OCI-LY3 (cell line): ENCODE measurements around the gene CST4.
"Not testable (repeated sequence)": the region's sequence is repeated elsewhere in the genome, so short reads cannot be mapped to it uniquely, and the experiment has no call there.

Experiments
- EZH2phosphoT487 ChIP-seq: fragments of 200-600 bp; shearing (Covaris generic); IDR thresholded peaks from 2 replicates; pipeline ENCODE4 v1.6.1; 2018; ENCODE audit warnings: antibody characterized with exemption, mixed run types, low read depth
- TF ChIP-seq, protein P1 (sequence below): fragments of 200-600, 300-600 bp; sonication (generic); IDR thresholded peaks from 2 replicates; pipeline ENCODE4 v1.5.1; 2014; ENCODE audit warnings: antibody characterized with exemption, low read length, low read depth

DNA sequence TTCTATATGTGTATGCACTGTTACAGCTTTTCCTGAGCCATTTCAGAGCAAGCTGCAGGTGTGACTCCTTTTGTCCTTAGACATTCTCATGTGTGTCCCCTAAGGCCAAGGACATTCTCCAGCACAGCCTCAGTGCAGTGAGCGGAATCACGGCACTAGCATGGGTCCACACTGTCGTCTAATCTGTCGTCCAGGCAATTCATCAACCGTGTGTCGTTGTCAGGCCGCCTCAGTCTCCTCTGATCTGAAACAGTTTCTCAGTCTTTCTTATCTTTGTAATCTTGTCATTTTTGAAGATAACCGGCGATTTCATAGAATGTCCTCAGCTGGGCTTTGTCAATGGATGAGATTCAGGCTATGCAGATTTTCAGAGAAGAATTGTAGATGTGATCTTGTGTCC, 30.5 kb upstream of the CST4 start:
- TF ChIP-seq, protein P1, sequence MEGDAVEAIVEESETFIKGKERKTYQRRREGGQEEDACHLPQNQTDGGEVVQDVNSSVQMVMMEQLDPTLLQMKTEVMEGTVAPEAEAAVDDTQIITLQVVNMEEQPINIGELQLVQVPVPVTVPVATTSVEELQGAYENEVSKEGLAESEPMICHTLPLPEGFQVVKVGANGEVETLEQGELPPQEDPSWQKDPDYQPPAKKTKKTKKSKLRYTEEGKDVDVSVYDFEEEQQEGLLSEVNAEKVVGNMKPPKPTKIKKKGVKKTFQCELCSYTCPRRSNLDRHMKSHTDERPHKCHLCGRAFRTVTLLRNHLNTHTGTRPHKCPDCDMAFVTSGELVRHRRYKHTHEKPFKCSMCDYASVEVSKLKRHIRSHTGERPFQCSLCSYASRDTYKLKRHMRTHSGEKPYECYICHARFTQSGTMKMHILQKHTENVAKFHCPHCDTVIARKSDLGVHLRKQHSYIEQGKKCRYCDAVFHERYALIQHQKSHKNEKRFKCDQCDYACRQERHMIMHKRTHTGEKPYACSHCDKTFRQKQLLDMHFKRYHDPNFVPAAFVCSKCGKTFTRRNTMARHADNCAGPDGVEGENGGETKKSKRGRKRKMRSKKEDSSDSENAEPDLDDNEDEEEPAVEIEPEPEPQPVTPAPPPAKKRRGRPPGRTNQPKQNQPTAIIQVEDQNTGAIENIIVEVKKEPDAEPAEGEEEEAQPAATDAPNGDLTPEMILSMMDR, result not testable (repeated sequence)
- TF ChIP-seq EZH2phosphoT487, result not testable (repeated sequence)
